ENCODE data around the gene TTF2. TPM values are rescaled to one million over a fixed set of nuclear protein-coding genes. Genes with fewer than 3 reads are reported as not detected.

The TTF2 gene
- total and polyA plus RNA-seq, 9 donors, result 7.5 to 15.3 (median 11.0) TPM

- peaks cover 3% of the 10 kb centered on the region for H3K4me1 ChIP-seq (ENCODE audit: control insufficient read depth, insufficient read depth, low read length)
- 18% methylated on average over 31 of the region's 42 CpGs for WGBS (ENCODE audit: insufficient coverage)
- DNase-seq, result peak; percentile 72
- H3K36me3 ChIP-seq (ENCODE audit: control insufficient read depth, insufficient read depth, low read length), result no peaks in the 10 kb centered on the region
- H3K4me3 ChIP-seq (ENCODE audit: low read length), result peak overlapping the region; percentile 63
- H3K27me3 ChIP-seq (ENCODE audit: control insufficient read depth, insufficient read depth, low read length), result no peaks in the 10 kb centered on the region
- H3K27ac ChIP-seq (ENCODE audit: low read length), result peak overlapping the region; percentile 76
- H3K9me3 ChIP-seq (replicated peaks; ENCODE audit: control insufficient read depth, low read depth, low read length), result no peaks in the 10 kb centered on the region
Measured at GRCh38 chr1:117060441-117061317, 553 bp downstream of the TTF2 start.

- H3K9me3 ChIP-seq (replicated peaks; ENCODE audit: control insufficient read depth, low read depth, low read length), result no peaks in the 10 kb centered on the region
- whole genome bisulfite sequencing (ENCODE audit: insufficient coverage), result 70% methylated on average over 1 of the region's 2 CpGs
- peaks cover 3% of the 10 kb centered on the region for H3K4me1 ChIP-seq (ENCODE audit: control insufficient read depth, insufficient read depth, low read length)
- no peaks in the 10 kb centered on the region for H3K27me3 ChIP-seq (ENCODE audit: control insufficient read depth, insufficient read depth, low read length)
- H3K27ac ChIP-seq (ENCODE audit: low read length), result no peak overlapping the region
- H3K36me3 ChIP-seq (ENCODE audit: control insufficient read depth, insufficient read depth, low read length), result peaks cover 2% of the 10 kb centered on the region
- H3K4me3 ChIP-seq (ENCODE audit: low read length), result no peak overlapping the region
- no peak for DNase-seq
Measured at GRCh38 chr1:117061986-117062415, 1.9 kb downstream of the TTF2 start.

- Histone ChIP-seq H3K4me3 (ENCODE audit: low read length) (no peak overlapping the region), H3K9me3 (replicated peaks; ENCODE audit: control insufficient read depth, low read depth, low read length) (no peaks in the 10 kb centered on the region), H3K27ac (ENCODE audit: low read length) (no peak overlapping the region), H3K4me1 (ENCODE audit: control insufficient read depth, insufficient read depth, low read length) (no peaks in the 10 kb centered on the region), H3K36me3 (ENCODE audit: control insufficient read depth, insufficient read depth, low read length) (peaks cover 5% of the 10 kb centered on the region), H3K27me3 (ENCODE audit: control insufficient read depth, insufficient read depth, low read length) (no peaks in the 10 kb centered on the region)
- DNase-seq, result no peak
- no CpG with 5 or more reads among the region's 6 CpGs for WGBS (ENCODE audit: insufficient coverage)
Measured at GRCh38 chr1:117066367-117066766, 6.2 kb downstream of the TTF2 start.

GRCh38 chr1:117067533-117068370, 7.6 kb downstream of the TTF2 start:
- H3K4me3 ChIP-seq (ENCODE audit: low read length), result no peak overlapping the region
- WGBS (ENCODE audit: insufficient coverage), result 86% methylated on average over 1 of the region's 6 CpGs
- no peaks in the 10 kb centered on the region for H3K9me3 ChIP-seq (replicated peaks; ENCODE audit: control insufficient read depth, low read depth, low read length)
- no peaks in the 10 kb centered on the region for H3K4me1 ChIP-seq (ENCODE audit: control insufficient read depth, insufficient read depth, low read length)
- no peaks in the 10 kb centered on the region for H3K27me3 ChIP-seq (ENCODE audit: control insufficient read depth, insufficient read depth, low read length)
- H3K27ac ChIP-seq (ENCODE audit: low read length), result no peak overlapping the region
- peak; percentile 69 for DNase-seq
- peaks cover 5% of the 10 kb centered on the region for H3K36me3 ChIP-seq (ENCODE audit: control insufficient read depth, insufficient read depth, low read length)

GRCh38 chr1:117068580-117068979, 8.5 kb downstream of the TTF2 start:
- WGBS (ENCODE audit: insufficient coverage), result 100% methylated on average over 1 of the region's 5 CpGs
- DNase-seq, result no peak
- H3K27ac ChIP-seq (ENCODE audit: low read length), result no peak overlapping the region
- H3K4me3 ChIP-seq (ENCODE audit: low read length), result no peak overlapping the region
- H3K9me3 ChIP-seq (replicated peaks; ENCODE audit: control insufficient read depth, low read depth, low read length), result no peaks in the 10 kb centered on the region
- peaks cover 5% of the 10 kb centered on the region for H3K36me3 ChIP-seq (ENCODE audit: control insufficient read depth, insufficient read depth, low read length)
- H3K27me3 ChIP-seq (ENCODE audit: control insufficient read depth, insufficient read depth, low read length), result no peaks in the 10 kb centered on the region
- no peaks in the 10 kb centered on the region for H3K4me1 ChIP-seq (ENCODE audit: control insufficient read depth, insufficient read depth, low read length)

- no peak overlapping the region for H3K4me3 ChIP-seq (ENCODE audit: low read length)
- peaks cover 5% of the 10 kb centered on the region for H3K36me3 ChIP-seq (ENCODE audit: control insufficient read depth, insufficient read depth, low read length)
- no peak overlapping the region for H3K27ac ChIP-seq (ENCODE audit: low read length)
- H3K9me3 ChIP-seq (replicated peaks; ENCODE audit: control insufficient read depth, low read depth, low read length), result no peaks in the 10 kb centered on the region
- no peak for DNase-seq
- WGBS (ENCODE audit: insufficient coverage), result 73% methylated on average over 3 of the region's 4 CpGs
- H3K4me1 ChIP-seq (ENCODE audit: control insufficient read depth, insufficient read depth, low read length), result no peaks in the 10 kb centered on the region
- H3K27me3 ChIP-seq (ENCODE audit: control insufficient read depth, insufficient read depth, low read length), result no peaks in the 10 kb centered on the region
Measured at GRCh38 chr1:117069220-117069844, 9.2 kb downstream of the TTF2 start.

GRCh38 chr1:117070124-117070523, 10.0 kb downstream of the TTF2 start:
- Histone ChIP-seq H3K4me1 (ENCODE audit: control insufficient read depth, insufficient read depth, low read length) (no peaks in the 10 kb centered on the region), H3K27me3 (ENCODE audit: control insufficient read depth, insufficient read depth, low read length) (no peaks in the 10 kb centered on the region), H3K27ac (ENCODE audit: low read length) (no peak overlapping the region), H3K36me3 (ENCODE audit: control insufficient read depth, insufficient read depth, low read length) (peaks cover 9% of the 10 kb centered on the region), H3K9me3 (replicated peaks; ENCODE audit: control insufficient read depth, low read depth, low read length) (no peaks in the 10 kb centered on the region), H3K4me3 (ENCODE audit: low read length) (no peak overlapping the region)
- no CpG with 5 or more reads among the region's 2 CpGs for WGBS (ENCODE audit: insufficient coverage)
- no peak for DNase-seq

- H3K9me3 ChIP-seq (replicated peaks; ENCODE audit: control insufficient read depth, low read depth, low read length), result no peaks in the 10 kb centered on the region
- H3K4me3 ChIP-seq (ENCODE audit: low read length), result no peak overlapping the region
- 80% methylated on average over 2 of the region's 5 CpGs for WGBS (ENCODE audit: insufficient coverage)
- DNase-seq, result no peak
- peaks cover 41% of the 10 kb centered on the region for H3K36me3 ChIP-seq (ENCODE audit: control insufficient read depth, insufficient read depth, low read length)
- no peaks in the 10 kb centered on the region for H3K27me3 ChIP-seq (ENCODE audit: control insufficient read depth, insufficient read depth, low read length)
- H3K27ac ChIP-seq (ENCODE audit: low read length), result no peak overlapping the region
- no peaks in the 10 kb centered on the region for H3K4me1 ChIP-seq (ENCODE audit: control insufficient read depth, insufficient read depth, low read length)
Measured at GRCh38 chr1:117076648-117077047, 16.5 kb downstream of the TTF2 start.

GRCh38 chr1:117077267-117077666, 17.1 kb downstream of the TTF2 start:
- Histone ChIP-seq H3K4me1 (ENCODE audit: control insufficient read depth, insufficient read depth, low read length) (no peaks in the 10 kb centered on the region), H3K9me3 (replicated peaks; ENCODE audit: control insufficient read depth, low read depth, low read length) (no peaks in the 10 kb centered on the region), H3K27me3 (ENCODE audit: control insufficient read depth, insufficient read depth, low read length) (no peaks in the 10 kb centered on the region), H3K27ac (ENCODE audit: low read length) (no peak overlapping the region), H3K36me3 (ENCODE audit: control insufficient read depth, insufficient read depth, low read length) (peaks cover 46% of the 10 kb centered on the region), H3K4me3 (ENCODE audit: low read length) (no peak overlapping the region)
- WGBS (ENCODE audit: insufficient coverage), result 0% methylated on average over 1 of the region's 3 CpGs
- no peak for DNase-seq

- no CpG with 5 or more reads among the region's 6 CpGs for whole genome bisulfite sequencing (ENCODE audit: insufficient coverage)
- H3K27me3 ChIP-seq (ENCODE audit: control insufficient read depth, insufficient read depth, low read length), result no peaks in the 10 kb centered on the region
- H3K27ac ChIP-seq (ENCODE audit: low read length), result no peak overlapping the region
- H3K4me1 ChIP-seq (ENCODE audit: control insufficient read depth, insufficient read depth, low read length), result no peaks in the 10 kb centered on the region
- peaks cover 64% of the 10 kb centered on the region for H3K36me3 ChIP-seq (ENCODE audit: control insufficient read depth, insufficient read depth, low read length)
- no peaks in the 10 kb centered on the region for H3K9me3 ChIP-seq (replicated peaks; ENCODE audit: control insufficient read depth, low read depth, low read length)
- DNase-seq, result no peak
- H3K4me3 ChIP-seq (ENCODE audit: low read length), result no peak overlapping the region
Measured at GRCh38 chr1:117079737-117080136, 19.6 kb downstream of the TTF2 start.

Measured in muscle of leg (tissue), 11 donors.